Ishikawa (cell line): ENCODE measurements around the gene FREM3.

ENCODE experiments used
- CEBPB ChIP-seq: IDR thresholded peaks from 2 replicates; pipeline ENCODE4 v1.6.1; 2012
- CREB1 ChIP-seq: IDR thresholded peaks from 2 replicates; pipeline ENCODE4 v1.6.1; 2012; ENCODE audit warnings: low read depth
- EGR1 ChIP-seq: IDR thresholded peaks from 2 replicates; pipeline ENCODE4 v1.6.1; 2012
- EP300 ChIP-seq: IDR thresholded peaks from 2 replicates; pipeline ENCODE4 v1.6.1; 2012; ENCODE audit warnings: borderline replicate concordance
- FOXM1 ChIP-seq: IDR thresholded peaks from 2 replicates; pipeline ENCODE4 v1.6.1; 2012; ENCODE audit warnings: low read depth, borderline replicate concordance
- NFIC ChIP-seq: IDR thresholded peaks from 2 replicates; pipeline ENCODE4 v1.6.1; 2012
- RAD21 ChIP-seq: IDR thresholded peaks from 2 replicates; pipeline ENCODE4 v1.6.1; 2012; ENCODE audit warnings: low read depth
- TAF1 ChIP-seq: IDR thresholded peaks from 2 replicates; pipeline ENCODE4 v1.6.1; 2012; ENCODE audit warnings: low read depth, mild to moderate bottlenecking
- TCF12 ChIP-seq: IDR thresholded peaks from 2 replicates; pipeline ENCODE4 v1.6.1; 2012; ENCODE audit warnings: low read depth
- TEAD4 ChIP-seq: IDR thresholded peaks from 2 replicates; pipeline ENCODE4 v1.6.1; 2012
- YY1 ChIP-seq: IDR thresholded peaks from 2 replicates; pipeline ENCODE4 v1.6.1; 2012; ENCODE audit warnings: low read depth
- ZBTB7A ChIP-seq: IDR thresholded peaks from 2 replicates; pipeline ENCODE4 v1.6.1; 2012; ENCODE audit warnings: low read depth
- TF ChIP-seq, protein P1 (sequence below): IDR thresholded peaks from 2 replicates; pipeline ENCODE4 v1.6.1; 2012; ENCODE audit warnings: low read depth, mild to moderate bottlenecking
- TF ChIP-seq, protein P2 (sequence below): IDR thresholded peaks from 2 replicates; pipeline ENCODE4 v1.6.1; 2012
- TF ChIP-seq, protein P3 (sequence below): IDR thresholded peaks from 2 replicates; pipeline ENCODE4 v1.6.1; 2012

FREM3 gene

DNA sequence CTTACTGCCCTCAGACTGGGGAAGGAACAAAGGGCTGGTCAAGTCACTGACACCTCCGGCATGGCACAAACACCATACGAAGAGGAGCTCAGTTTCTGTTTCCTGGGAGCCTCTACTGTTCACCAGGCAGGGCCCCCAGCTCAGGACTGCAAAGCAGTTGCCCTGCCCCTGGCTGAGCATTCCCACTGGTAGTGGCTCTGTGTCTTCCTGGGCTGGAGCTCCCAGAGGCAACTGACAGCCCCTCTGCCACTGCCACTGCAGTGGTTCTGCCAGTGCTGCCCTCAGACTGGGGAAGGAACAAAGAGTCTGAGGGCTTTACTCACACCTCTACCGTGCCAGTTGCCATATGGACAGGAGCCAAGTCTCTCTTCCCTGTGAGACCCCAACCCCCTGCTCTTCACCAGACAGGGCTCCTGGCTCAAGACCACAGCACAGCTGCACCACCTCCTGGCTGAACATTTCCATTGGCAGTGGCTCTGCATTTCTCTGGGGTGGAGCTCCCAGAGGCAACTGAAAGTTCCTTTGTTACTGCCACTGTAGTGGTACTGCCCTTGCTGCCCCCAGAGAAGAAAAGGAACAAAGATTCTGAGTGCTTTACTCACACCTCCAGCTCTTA is 119.0 kb downstream of the FREM3 start:
- TF ChIP-seq RAD21, result peak; percentile 30; the same call in 1 of the 2 replicates
- no peak for TF ChIP-seq EP300

DNA sequence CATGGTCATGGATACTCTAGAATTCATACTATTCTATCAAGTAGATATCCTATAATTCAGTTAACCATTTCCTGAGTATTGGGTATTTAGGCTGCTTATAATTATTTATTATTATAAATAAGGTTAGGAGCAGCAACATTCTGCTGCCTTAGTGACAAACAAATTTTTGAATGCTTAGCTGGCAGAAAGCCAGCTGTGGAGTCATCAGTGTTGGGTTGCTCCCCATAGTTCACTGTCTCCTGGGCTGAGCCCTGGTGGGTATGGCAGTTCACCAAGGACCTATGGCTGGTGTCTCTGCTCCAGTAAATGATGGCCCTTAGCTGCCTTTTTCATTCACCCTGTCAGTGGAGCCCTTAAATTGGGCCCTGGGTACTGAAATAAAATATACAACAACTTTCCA is 125.1 kb downstream of the FREM3 start:
- TF ChIP-seq NFIC (no peak), CREB1 (no peak), CEBPB (no peak), TEAD4 (no peak), TAF1 (no peak), RAD21 (no peak), TCF12 (no peak), EGR1 (no peak), FOXM1 (no peak), EP300 (no peak), ZBTB7A (no peak), YY1 (no peak)
- TF ChIP-seq, protein P1, sequence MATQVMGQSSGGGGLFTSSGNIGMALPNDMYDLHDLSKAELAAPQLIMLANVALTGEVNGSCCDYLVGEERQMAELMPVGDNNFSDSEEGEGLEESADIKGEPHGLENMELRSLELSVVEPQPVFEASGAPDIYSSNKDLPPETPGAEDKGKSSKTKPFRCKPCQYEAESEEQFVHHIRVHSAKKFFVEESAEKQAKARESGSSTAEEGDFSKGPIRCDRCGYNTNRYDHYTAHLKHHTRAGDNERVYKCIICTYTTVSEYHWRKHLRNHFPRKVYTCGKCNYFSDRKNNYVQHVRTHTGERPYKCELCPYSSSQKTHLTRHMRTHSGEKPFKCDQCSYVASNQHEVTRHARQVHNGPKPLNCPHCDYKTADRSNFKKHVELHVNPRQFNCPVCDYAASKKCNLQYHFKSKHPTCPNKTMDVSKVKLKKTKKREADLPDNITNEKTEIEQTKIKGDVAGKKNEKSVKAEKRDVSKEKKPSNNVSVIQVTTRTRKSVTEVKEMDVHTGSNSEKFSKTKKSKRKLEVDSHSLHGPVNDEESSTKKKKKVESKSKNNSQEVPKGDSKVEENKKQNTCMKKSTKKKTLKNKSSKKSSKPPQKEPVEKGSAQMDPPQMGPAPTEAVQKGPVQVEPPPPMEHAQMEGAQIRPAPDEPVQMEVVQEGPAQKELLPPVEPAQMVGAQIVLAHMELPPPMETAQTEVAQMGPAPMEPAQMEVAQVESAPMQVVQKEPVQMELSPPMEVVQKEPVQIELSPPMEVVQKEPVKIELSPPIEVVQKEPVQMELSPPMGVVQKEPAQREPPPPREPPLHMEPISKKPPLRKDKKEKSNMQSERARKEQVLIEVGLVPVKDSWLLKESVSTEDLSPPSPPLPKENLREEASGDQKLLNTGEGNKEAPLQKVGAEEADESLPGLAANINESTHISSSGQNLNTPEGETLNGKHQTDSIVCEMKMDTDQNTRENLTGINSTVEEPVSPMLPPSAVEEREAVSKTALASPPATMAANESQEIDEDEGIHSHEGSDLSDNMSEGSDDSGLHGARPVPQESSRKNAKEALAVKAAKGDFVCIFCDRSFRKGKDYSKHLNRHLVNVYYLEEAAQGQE, result no peak
- TF ChIP-seq, protein P2, sequence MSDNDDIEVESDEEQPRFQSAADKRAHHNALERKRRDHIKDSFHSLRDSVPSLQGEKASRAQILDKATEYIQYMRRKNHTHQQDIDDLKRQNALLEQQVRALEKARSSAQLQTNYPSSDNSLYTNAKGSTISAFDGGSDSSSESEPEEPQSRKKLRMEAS, result no peak
- TF ChIP-seq, protein P3, sequence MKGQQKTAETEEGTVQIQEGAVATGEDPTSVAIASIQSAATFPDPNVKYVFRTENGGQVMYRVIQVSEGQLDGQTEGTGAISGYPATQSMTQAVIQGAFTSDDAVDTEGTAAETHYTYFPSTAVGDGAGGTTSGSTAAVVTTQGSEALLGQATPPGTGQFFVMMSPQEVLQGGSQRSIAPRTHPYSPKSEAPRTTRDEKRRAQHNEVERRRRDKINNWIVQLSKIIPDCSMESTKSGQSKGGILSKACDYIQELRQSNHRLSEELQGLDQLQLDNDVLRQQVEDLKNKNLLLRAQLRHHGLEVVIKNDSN, result no peak

DNA sequence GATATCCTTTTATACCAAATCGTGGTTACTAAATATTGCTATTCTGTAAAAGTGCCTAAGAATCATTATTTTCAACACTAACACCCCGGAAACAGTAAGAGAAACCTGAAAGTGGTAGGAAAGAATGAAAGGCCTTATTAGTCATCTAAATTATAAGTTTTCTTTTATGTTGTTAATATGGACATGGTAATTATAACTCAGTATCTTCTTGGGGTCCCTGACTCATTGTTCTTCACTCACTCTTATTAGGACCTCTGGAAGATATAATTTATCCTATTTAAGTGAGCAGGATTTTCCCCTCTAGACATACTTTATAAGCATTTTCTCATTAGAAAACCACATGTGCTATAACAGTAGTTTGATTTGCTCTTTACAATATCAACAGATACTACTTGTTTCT is 136.0 kb downstream of the FREM3 start:
- TF ChIP-seq TEAD4, result no peak
- no peak for TF ChIP-seq EP300
- no peak for TF ChIP-seq TCF12
- no peak for TF ChIP-seq ZBTB7A
- no peak for TF ChIP-seq RAD21
- no peak for TF ChIP-seq YY1
- TF ChIP-seq, protein P3, result no peak
- no peak for TF ChIP-seq TAF1
- TF ChIP-seq, protein P1, result no peak
- TF ChIP-seq CEBPB, result no peak
- TF ChIP-seq NFIC, result no peak
- TF ChIP-seq, protein P2, result no peak
- no peak for TF ChIP-seq EGR1
- TF ChIP-seq FOXM1, result no peak
- no peak for TF ChIP-seq CREB1

DNA sequence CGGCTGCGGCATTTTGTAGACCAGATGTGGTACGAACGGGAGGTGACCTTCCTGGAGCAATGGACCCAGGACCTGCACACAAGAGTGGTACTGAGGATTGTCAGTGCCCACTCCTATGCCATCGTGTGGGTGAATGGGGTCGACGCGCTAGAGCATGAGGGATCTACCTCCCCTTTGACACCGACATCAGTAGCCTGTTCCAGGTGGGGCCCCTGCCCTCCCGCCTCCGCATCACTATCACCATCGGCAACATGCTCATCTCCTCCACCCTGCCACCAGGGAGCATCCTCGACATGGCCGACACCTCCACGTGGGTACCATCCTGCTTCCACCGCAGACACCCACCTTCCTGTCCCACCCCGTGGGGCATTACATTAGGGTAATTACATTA is 140.7 kb downstream of the FREM3 start:
- no peak for TF ChIP-seq FOXM1
- TF ChIP-seq YY1, result no peak
- no peak for TF ChIP-seq TEAD4
- TF ChIP-seq, protein P2, result no peak
- TF ChIP-seq CEBPB, result no peak
- no peak for TF ChIP-seq NFIC
- TF ChIP-seq RAD21, result no peak
- TF ChIP-seq TAF1, result no peak
- TF ChIP-seq, protein P3, result no peak
- no peak for TF ChIP-seq ZBTB7A
- TF ChIP-seq TCF12, result no peak
- no peak for TF ChIP-seq EGR1

DNA sequence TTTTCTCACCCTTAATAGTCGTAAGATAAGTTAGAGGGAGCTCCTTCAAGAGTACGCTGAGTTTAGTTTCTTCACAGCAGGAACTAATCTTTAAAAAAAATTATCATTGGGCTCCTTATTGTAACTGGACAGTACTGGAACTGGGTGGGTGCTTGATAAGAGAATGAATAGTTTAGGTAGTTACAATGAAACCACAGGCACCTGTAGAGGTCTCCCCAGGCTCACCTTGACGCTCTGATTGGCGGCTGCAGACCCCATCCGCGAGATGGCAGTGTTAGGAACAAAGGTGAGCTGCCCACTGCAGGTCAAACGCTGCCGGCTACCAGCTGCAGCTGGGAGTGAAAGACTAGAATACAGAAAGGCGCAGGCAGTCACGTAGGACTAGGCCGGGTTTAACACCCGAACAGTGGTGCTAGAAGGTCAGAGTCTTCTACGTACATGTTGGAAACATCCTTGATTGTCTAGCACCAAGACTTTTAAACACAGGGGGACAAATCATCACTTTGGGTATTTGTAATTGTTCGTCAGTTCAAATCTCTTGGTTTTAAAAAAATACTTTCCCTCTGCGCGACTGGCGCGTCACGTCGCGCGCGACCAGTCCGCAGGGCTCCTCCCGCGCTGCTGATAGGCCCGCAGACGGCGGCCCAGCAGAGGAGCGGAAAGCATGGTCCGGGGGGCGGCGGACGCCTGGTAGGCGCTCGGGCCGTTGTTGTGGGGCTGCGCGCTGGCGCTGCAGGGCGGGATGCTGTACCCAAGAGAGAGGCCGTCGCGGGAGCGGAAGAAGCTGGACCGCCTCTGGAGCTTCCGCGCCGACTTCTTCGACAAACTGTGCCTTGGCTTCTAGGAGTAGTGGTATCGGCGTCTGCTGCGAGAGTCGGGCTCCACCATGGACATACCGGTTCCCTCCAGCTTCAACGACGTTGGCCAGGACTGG is 141.4 kb downstream of the FREM3 start:
- TF ChIP-seq NFIC (no peak), TCF12 (no peak), TEAD4 (no peak), YY1 (no peak), CEBPB (no peak), EP300 (no peak), RAD21 (no peak), TAF1 (no peak), EGR1 (no peak), FOXM1 (no peak), CREB1 (no peak), ZBTB7A (no peak)
- TF ChIP-seq, protein P3, result no peak
- TF ChIP-seq, protein P1, result no peak
- TF ChIP-seq, protein P2, result no peak
